OCI-LY3 (cell line): ENCODE results near the gene INSC.

Experiments
- H2AFZ ChIP-seq: fragments of 200-600, 300-600 bp; shearing (Covaris generic); 2 replicates; pipeline ENCODE4 v1.6.0; 2014; ENCODE audit warnings: antibody characterized with exemption, low read depth, low read length
- H3K27ac ChIP-seq: fragments of 200-600, 300-600 bp; sonication (generic); 2 replicates; pipeline ENCODE4 v1.5.1; 2014; ENCODE audit warnings: mild to moderate bottlenecking, low read length, moderate library complexity, mixed read lengths
- H3K27me3 ChIP-seq: fragments of 200-600, 300-600 bp; sonication (generic); 2 replicates; pipeline ENCODE4 v1.6.1; 2014; ENCODE audit warnings: low read depth, low read length, mixed read lengths
- H3K36me3 ChIP-seq: fragments of 200-600, 300-600 bp; sonication (generic); replicated peaks from 2 replicates; pipeline ENCODE3; 2014; ENCODE audit warnings: low read depth, low read length, mixed read lengths
- H3K4me1 ChIP-seq: fragments of 300-600, 200-600 bp; sonication (generic); 2 replicates; pipeline ENCODE4 v1.6.1; 2014; ENCODE audit warnings: low read length, mixed read lengths
- H3K4me2 ChIP-seq: fragments of 200-600, 300-600 bp; sonication (generic); 2 replicates; pipeline ENCODE4 v1.6.1; 2014; ENCODE audit warnings: low read length, mixed read lengths
- H3K4me3 ChIP-seq: fragments of 300-600, 200-600 bp; sonication (generic); 2 replicates; pipeline ENCODE4 v1.5.1; 2014; ENCODE audit warnings: antibody characterized with exemption, mild to moderate bottlenecking, low read length, moderate library complexity
- H3K79me2 ChIP-seq: fragments of 300-600, 200-600 bp; shearing (Covaris generic); 2 replicates; pipeline ENCODE4 v1.6.1; 2014; ENCODE audit warnings: mild to moderate bottlenecking, low read length, mixed read lengths
- H3K9ac ChIP-seq: fragments of 300-600, 200-600 bp; shearing (Covaris generic); 2 replicates; pipeline ENCODE4 v1.6.0; 2014; ENCODE audit warnings: mild to moderate bottlenecking, low read length, moderate library complexity
- H3K9me3 ChIP-seq: fragments of 200-600, 300-600 bp; shearing (Covaris generic); 2 replicates; pipeline ENCODE4 v1.6.1; 2014; ENCODE audit warnings: low read length, mixed read lengths; ENCODE audit not compliant: insufficient read depth
- H4K20me1 ChIP-seq: fragments of 200-600, 300-600 bp; sonication (generic); 2 replicates; pipeline ENCODE4 v1.6.1; 2016; ENCODE audit warnings: low read length, mixed read lengths; ENCODE audit not compliant: insufficient read depth
- CTCF ChIP-seq: fragments of 200-600, 300-600 bp; sonication (generic); IDR thresholded peaks from 2 replicates; pipeline ENCODE4 v1.5.1; 2014; ENCODE audit warnings: antibody characterized with exemption, low read length, low read depth
- EZH2phosphoT487 ChIP-seq: fragments of 200-600 bp; shearing (Covaris generic); IDR thresholded peaks from 2 replicates; pipeline ENCODE4 v1.6.1; 2018; ENCODE audit warnings: antibody characterized with exemption, mixed run types, low read depth

Gene INSC

GRCh38 chr11:15136166-15136565 is 21.4 kb downstream of the INSC start:
- no peaks in the 10 kb centered on the region for H3K79me2 ChIP-seq
- H3K27ac ChIP-seq, result no peak overlapping the region
- H3K9ac ChIP-seq, result no peak overlapping the region
- no peaks in the 10 kb centered on the region for H4K20me1 ChIP-seq
- H3K4me3 ChIP-seq, result no peak overlapping the region
- TF ChIP-seq EZH2phosphoT487 (no peak), CTCF (no peak)
- H3K4me1 ChIP-seq, result no peaks in the 10 kb centered on the region
- H3K36me3 ChIP-seq, result no peaks in the 10 kb centered on the region
- no peak overlapping the region for H3K4me2 ChIP-seq
- no peak overlapping the region for H2AFZ ChIP-seq
- no peaks in the 10 kb centered on the region for H3K27me3 ChIP-seq
- H3K9me3 ChIP-seq, result no peaks in the 10 kb centered on the region

GRCh38 chr11:15139096-15139770 is 24.5 kb downstream of the INSC start:
- Histone ChIP-seq H3K79me2 (no peaks in the 10 kb centered on the region), H3K4me3 (no peak overlapping the region), H3K4me2 (no peak overlapping the region), H3K36me3 (no peaks in the 10 kb centered on the region), H3K4me1 (no peaks in the 10 kb centered on the region), H3K27ac (no peak overlapping the region), H3K9ac (no peak overlapping the region), H3K27me3 (no peaks in the 10 kb centered on the region), H3K9me3 (no peaks in the 10 kb centered on the region), H2AFZ (no peak overlapping the region), H4K20me1 (no peaks in the 10 kb centered on the region)
- TF ChIP-seq CTCF, result no peak
- no peak for TF ChIP-seq EZH2phosphoT487

GRCh38 chr11:15139958-15140659 is 25.4 kb downstream of the INSC start:
- Histone ChIP-seq H3K4me2 (no peak overlapping the region), H3K79me2 (no peaks in the 10 kb centered on the region), H3K36me3 (no peaks in the 10 kb centered on the region), H2AFZ (no peak overlapping the region), H3K27ac (no peak overlapping the region), H3K9ac (no peak overlapping the region), H3K27me3 (no peaks in the 10 kb centered on the region), H3K9me3 (no peaks in the 10 kb centered on the region), H3K4me1 (no peaks in the 10 kb centered on the region), H4K20me1 (no peaks in the 10 kb centered on the region), H3K4me3 (no peak overlapping the region)
- TF ChIP-seq EZH2phosphoT487 (no peak), CTCF (no peak)

GRCh38 chr11:15141381-15141780 is 26.7 kb downstream of the INSC start:
- Histone ChIP-seq H3K4me1 (no peaks in the 10 kb centered on the region), H3K27ac (no peak overlapping the region), H4K20me1 (no peaks in the 10 kb centered on the region), H3K36me3 (no peaks in the 10 kb centered on the region), H3K79me2 (no peaks in the 10 kb centered on the region), H3K4me3 (no peak overlapping the region), H2AFZ (no peak overlapping the region), H3K27me3 (0 out of 2 replicates have a peak, but pooled peaks cover 2% of the 10 kb centered on the region), H3K9ac (no peak overlapping the region), H3K4me2 (no peak overlapping the region), H3K9me3 (no peaks in the 10 kb centered on the region)
- no peak for TF ChIP-seq CTCF
- TF ChIP-seq EZH2phosphoT487, result no peak
